Mammary epithelial cell (primary cell): ENCODE measurements around the gene BAG3.

Experiments used
- EZH2 ChIP-seq: IDR thresholded peaks from 2 replicates; pipeline ENCODE4 v1.6.1; 2012; ENCODE audit warnings: low read length, inconsistent platforms, borderline replicate concordance
- TF ChIP-seq, protein P1 (sequence below), 2 donors: IDR thresholded peaks in 1 of 2; conservative IDR thresholded peaks in 1 of 2; 2 replicates each; pipeline ENCODE4 v1.5.1; 2011 to 2012; ENCODE audit warnings: inconsistent platforms in 2 of 2, low read length in 2 of 2, mild to moderate bottlenecking in 2 of 2, control low read depth in 1 of 2, low read depth in 1 of 2; ENCODE audit not compliant: insufficient read depth in 1 of 2; ENCODE audit errors: extremely low read depth in 1 of 2

DNA sequence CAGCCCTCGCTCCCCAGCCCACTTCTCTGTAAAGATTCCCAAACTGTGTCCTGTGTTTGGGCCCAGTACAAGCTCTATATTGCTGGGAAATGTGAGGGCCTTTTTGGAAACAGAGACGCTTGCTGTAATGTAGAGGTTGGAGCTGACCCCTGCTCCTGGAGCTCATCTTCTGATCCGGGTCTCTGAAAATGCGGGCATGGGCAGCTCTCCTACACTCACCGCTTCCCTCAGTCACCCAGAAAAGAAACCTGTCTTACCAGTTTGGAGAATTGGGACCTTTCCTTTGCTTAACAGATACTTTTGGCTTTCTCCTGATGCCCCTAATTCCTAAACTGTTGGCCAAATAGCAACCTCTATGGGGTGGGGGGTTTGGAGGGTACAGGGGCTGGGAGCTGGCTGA, 18.2 kb downstream of the BAG3 start:
- TF ChIP-seq EZH2 = no peak
- TF ChIP-seq, protein P1, sequence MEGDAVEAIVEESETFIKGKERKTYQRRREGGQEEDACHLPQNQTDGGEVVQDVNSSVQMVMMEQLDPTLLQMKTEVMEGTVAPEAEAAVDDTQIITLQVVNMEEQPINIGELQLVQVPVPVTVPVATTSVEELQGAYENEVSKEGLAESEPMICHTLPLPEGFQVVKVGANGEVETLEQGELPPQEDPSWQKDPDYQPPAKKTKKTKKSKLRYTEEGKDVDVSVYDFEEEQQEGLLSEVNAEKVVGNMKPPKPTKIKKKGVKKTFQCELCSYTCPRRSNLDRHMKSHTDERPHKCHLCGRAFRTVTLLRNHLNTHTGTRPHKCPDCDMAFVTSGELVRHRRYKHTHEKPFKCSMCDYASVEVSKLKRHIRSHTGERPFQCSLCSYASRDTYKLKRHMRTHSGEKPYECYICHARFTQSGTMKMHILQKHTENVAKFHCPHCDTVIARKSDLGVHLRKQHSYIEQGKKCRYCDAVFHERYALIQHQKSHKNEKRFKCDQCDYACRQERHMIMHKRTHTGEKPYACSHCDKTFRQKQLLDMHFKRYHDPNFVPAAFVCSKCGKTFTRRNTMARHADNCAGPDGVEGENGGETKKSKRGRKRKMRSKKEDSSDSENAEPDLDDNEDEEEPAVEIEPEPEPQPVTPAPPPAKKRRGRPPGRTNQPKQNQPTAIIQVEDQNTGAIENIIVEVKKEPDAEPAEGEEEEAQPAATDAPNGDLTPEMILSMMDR (conservative IDR thresholded peaks at IDR 0.05 in 1 of 2, IDR thresholded peaks at IDR 0.05 in 1 of 2; ENCODE audit: extremely low read depth in 1 of 2, insufficient read depth in 1 of 2, low read depth in 1 of 2, low read length in 2 of 2) = no peak
